Endothelial cell of umbilical vein (primary cell): ENCODE measurements around the gene CCL7. TPM values are rescaled to one million over a fixed set of nuclear protein-coding genes. Genes with fewer than 3 reads are reported as not detected.

Experiments used
- BruUV-seq: library from RNA; stranded (reverse); fragments of 400-500 nt; replicated peaks from 2 replicates; lab custom pipeline; 2021; lab: Mats Ljungman, UMichigan
- CTCF ChIA-PET: fragments of 300-600, 350-600 bp; sonication (Branson Sonifier 250); formaldehyde crosslinking; loops from one replicate; lab custom pipeline; 2021; ENCODE audit warnings: antibody characterized with exemption, inconsistent platforms; lab: Charles Lee
- POLR2A ChIA-PET: fragments of 300-600, 350-600 bp; sonication (Branson Sonifier 250); formaldehyde crosslinking; loops from one replicate; lab custom pipeline; 2021; ENCODE audit warnings: antibody characterized with exemption, inconsistent platforms; lab: Charles Lee
- DNase-seq: peaks from one replicate; pipeline ENCODE4 v3.0.0-alpha.2; 2011; ENCODE audit warnings: low read depth, low spot score
- FAIRE-seq: peaks from 2 replicates; lab custom pipeline; 2011; peaks lifted over from hg19 to GRCh38; lab: Jason Lieb, UNC
- H2AFZ ChIP-seq: 2 replicates; pipeline ENCODE4 v1.6.0; 2012; ENCODE audit warnings: low read depth, low read length, control low read depth, inconsistent platforms
- H3K27ac ChIP-seq: 2 replicates; pipeline ENCODE4 v1.5.1; 2011; ENCODE audit warnings: low read depth, mild to moderate bottlenecking, control low read depth, low read length, moderate library complexity; ENCODE audit not compliant: insufficient read depth
- H3K27me3 ChIP-seq, 2 experiments: 2 replicates each; pipeline versions ENCODE4 v1.6.0 to v1.6.1; 2011; ENCODE audit warnings: low read length in 2 of 2, mixed read lengths in 1 of 2; ENCODE audit not compliant: control insufficient read depth in 2 of 2, insufficient read depth in 2 of 2
- H3K36me3 ChIP-seq, 2 experiments: 2 replicates in 1 of 2; 3 replicates in 1 of 2; pipeline ENCODE4 v1.5.1; 2011; ENCODE audit warnings: low read length in 2 of 2, mild to moderate bottlenecking in 1 of 2, moderate library complexity in 1 of 2; ENCODE audit not compliant: control insufficient read depth in 2 of 2, insufficient read depth in 2 of 2; ENCODE audit errors: extremely low read depth in 1 of 2
- H3K4me1 ChIP-seq: 3 replicates; pipeline ENCODE4 v1.5.1; 2011; ENCODE audit warnings: mild to moderate bottlenecking, low read length; ENCODE audit not compliant: control insufficient read depth, insufficient read depth; ENCODE audit errors: extremely low read depth
- H3K4me2 ChIP-seq: 2 replicates; pipeline ENCODE4 v1.6.1; 2011; ENCODE audit warnings: low read length, control low read depth, mixed read lengths; ENCODE audit not compliant: insufficient read depth
- H3K4me3 ChIP-seq, 3 experiments: fragments of 200-600 bp in 1 of 3; sonication (generic), shearing (Covaris generic) in 1 of 3; replicated peaks in 1 of 3; 2 replicates each; pipeline ENCODE4 v1.5.1; 2011 to 2016; ENCODE audit warnings: control low read depth in 3 of 3, low read length in 3 of 3, mild to moderate bottlenecking in 2 of 3, inconsistent platforms in 1 of 3, low read depth in 1 of 3, moderate library complexity in 1 of 3; ENCODE audit not compliant: insufficient read depth in 1 of 3
- H3K79me2 ChIP-seq: 2 replicates; pipeline ENCODE4 v1.6.0; 2012; ENCODE audit warnings: low read length, inconsistent platforms; ENCODE audit not compliant: control insufficient read depth, insufficient read depth
- H3K9ac ChIP-seq: replicated peaks from 2 replicates; pipeline ENCODE3; 2011; ENCODE audit warnings: low read length, control low read depth; ENCODE audit not compliant: insufficient read depth; ENCODE audit errors: extremely low read depth
- H3K9me1 ChIP-seq: replicated peaks from 3 replicates; pipeline ENCODE4 v1.6.0; 2011; ENCODE audit warnings: mild to moderate bottlenecking, low read length; ENCODE audit not compliant: control insufficient read depth, insufficient read depth; ENCODE audit errors: extremely low read depth
- H3K9me3 ChIP-seq: replicated peaks from 2 replicates; pipeline ENCODE4 v1.5.1; 2012; ENCODE audit warnings: low read length, inconsistent platforms; ENCODE audit not compliant: control insufficient read depth, insufficient read depth
- H4K20me1 ChIP-seq: replicated peaks from 2 replicates; pipeline ENCODE3; 2011; ENCODE audit warnings: mild to moderate bottlenecking, low read length; ENCODE audit not compliant: control insufficient read depth, insufficient read depth; ENCODE audit errors: extremely low read depth
- CTCF ChIP-seq, 2 donors: IDR thresholded peaks; 1 replicate in 1 of 2; 2 replicates in 1 of 2; pipeline ENCODE4 v1.5.1; 2011; ENCODE audit warnings: low read length in 2 of 2, mild to moderate bottlenecking in 2 of 2, moderate library complexity in 2 of 2, control low read depth in 1 of 2, inconsistent platforms in 1 of 2, low read depth in 1 of 2; ENCODE audit not compliant: insufficient read depth in 1 of 2; ENCODE audit errors: extremely low read depth in 1 of 2
- EZH2 ChIP-seq: IDR thresholded peaks from 2 replicates; pipeline ENCODE4 v1.6.1; 2012; ENCODE audit warnings: borderline replicate concordance, low read depth, mild to moderate bottlenecking, moderate library complexity, low read length, inconsistent platforms; ENCODE audit not compliant: severe bottlenecking
- FOS ChIP-seq: IDR thresholded peaks from 2 replicates; pipeline ENCODE4 v1.6.1; 2011; ENCODE audit warnings: mild to moderate bottlenecking, low read length, moderate library complexity, borderline replicate concordance; ENCODE audit not compliant: insufficient read depth
- GATA2 ChIP-seq: IDR thresholded peaks from 2 replicates; pipeline ENCODE4 v1.7.0; 2011; ENCODE audit warnings: low read depth, mild to moderate bottlenecking, moderate library complexity, mixed read lengths, low read length; ENCODE audit not compliant: insufficient read length, insufficient read depth
- JUN ChIP-seq: IDR thresholded peaks from 2 replicates; pipeline ENCODE4 v1.6.1; 2011; ENCODE audit warnings: borderline replicate concordance, low read depth; ENCODE audit not compliant: insufficient read length, insufficient read depth
- MAX ChIP-seq: IDR thresholded peaks from 2 replicates; pipeline ENCODE4 v1.6.1; 2011; ENCODE audit not compliant: insufficient read depth, insufficient read length
- MYC ChIP-seq: IDR thresholded peaks from one replicate; pipeline ENCODE4 v1.6.1; 2011; ENCODE audit warnings: mild to moderate bottlenecking, low read depth, low read length
- POLR2A ChIP-seq: IDR thresholded peaks from 2 replicates; pipeline ENCODE4 v1.6.1; 2012; ENCODE audit warnings: low read depth, mild to moderate bottlenecking, control low read depth, low read length
- POLR2AphosphoS5 ChIP-seq: IDR thresholded peaks from 2 replicates; pipeline ENCODE4 v1.6.1; 2012; ENCODE audit warnings: low read depth, mild to moderate bottlenecking, control low read depth, low read length, moderate library complexity; ENCODE audit not compliant: insufficient read depth
- dilution Hi-C: fragments of 300-500 bp; cut with MboI; formaldehyde crosslinking; loops from one replicate; pipeline ENCODE4 v1.15.0; 2019; ENCODE audit warnings: low sequenced_read_pairs; ENCODE audit not compliant: extremely low pct_ligation_motif_present
- intact Hi-C: fragments of 100-400 bp; cut with micrococcal nuclease; formaldehyde crosslinking; loops from one replicate; pipeline ENCODE4 v1.10.0; 2022
- polyA plus RNA-seq, 4 experiments: library from polyadenylated mRNA; depleted of rRNA in 3 of 4; stranded (reverse) in 3 of 4; unstranded in 1 of 4; fragments of >200 nt; gene quantifications; 2 replicates each; pipeline versions ENCODE4 v1.2.1 to v1.2.3, GENCODE V29; 2011 to 2012; ENCODE audit warnings: missing spikeins in 1 of 4
- total RNA-seq: library from RNA; stranded (reverse); gene quantifications from 2 replicates; pipeline ENCODE4 v1.2.3, GENCODE V29; 2021

Gene CCL7
- total and polyA plus RNA-seq, 2 donors (not counting 3 experiments of a cell fraction or from before 2014, with no cell fraction given) = 0.25 TPM; not detected in 1

- CTCF ChIA-PET = interaction anchor here (0.6 to 1.9 kb wide), 2 partner anchors 8 to 117 kb away, joined by 4 to 6 read pairs; no protein-coding TSS in a partner anchor
- H3K36me3 ChIP-seq = no peaks in the 10 kb centered on the region
- no peak for TF ChIP-seq JUN
- TF ChIP-seq EZH2 = no peak
- TF ChIP-seq CTCF (IDR thresholded peaks at IDR 0.05; ENCODE audit: extremely low read depth in 1 of 2, insufficient read depth in 1 of 2, low read depth in 1 of 2, low read length in 2 of 2) = no peak
- no peak for TF ChIP-seq POLR2A
- no peak for TF ChIP-seq MAX
- no peak for TF ChIP-seq POLR2AphosphoS5
- no peak for TF ChIP-seq FOS
- no peak for TF ChIP-seq MYC
- TF ChIP-seq GATA2 = no peak
- dilution Hi-C loops = no loop called here
- no peaks in the 10 kb centered on the region for H3K9me1 ChIP-seq
- H3K9me3 ChIP-seq = no peaks in the 10 kb centered on the region
- POLR2A ChIA-PET = interaction anchor here (0.6 to 2.0 kb wide), 3 partner anchors 9 to 13 kb away, joined by 3 to 6 read pairs (median 6); partner anchors contain the start of gene CCL2
- H4K20me1 ChIP-seq = no peaks in the 10 kb centered on the region
- peaks cover 65% of the 10 kb centered on the region for H3K4me1 ChIP-seq
- H3K9ac ChIP-seq = peak overlapping the region; percentile 24
- intact Hi-C loops = loop anchor here (2.0 kb wide), 1 partner anchor 139 kb away; no protein-coding TSS in a partner anchor
- DNase-seq (no peak), FAIRE-seq (no peak)
- TSS peak; percentile 51 for BruUV-seq
- H3K79me2 ChIP-seq = no peaks in the 10 kb centered on the region
- H3K27me3 ChIP-seq = no peaks in the 10 kb centered on the region
- H3K4me2 ChIP-seq = peak overlapping the region; percentile 55
- no peak overlapping the region for H2AFZ ChIP-seq
- H3K27ac ChIP-seq = peak overlapping the region; percentile 97
- H3K4me3 ChIP-seq = no peak overlapping the region
Observed at GRCh38 chr17:34243364-34244320, 26.4 kb upstream of the CCL7 start.
